ENCODE measurements around the gene SLC24A5. TPM values are rescaled to one million over a fixed set of nuclear protein-coding genes. Genes with fewer than 3 reads are reported as not detected.

SLC24A5 gene
- total RNA-seq, 1 experiment from 2014 or later: not detected

DNA sequence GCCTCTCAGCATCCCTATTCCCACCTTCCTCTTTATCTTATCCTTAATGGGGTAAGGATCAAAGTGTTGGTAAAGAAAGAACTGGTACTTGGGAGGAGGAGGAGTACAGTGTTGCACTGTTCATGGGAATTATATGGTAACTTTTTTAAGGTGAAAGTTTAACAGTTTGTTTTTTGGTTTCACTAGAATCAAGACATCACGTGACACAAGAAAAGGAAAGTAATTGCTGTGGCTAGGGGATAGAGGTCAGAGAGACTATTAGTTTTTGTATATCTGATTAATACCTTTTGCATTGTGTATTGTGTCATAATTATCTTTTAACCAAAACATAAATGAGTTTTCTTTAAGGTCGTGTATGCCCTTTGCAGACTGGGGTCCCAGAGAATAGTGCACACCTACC lies 23.5 kb upstream of the SLC24A5 start:
- Histone ChIP-seq H3K27me3 (ENCODE audit: insufficient read depth, low read length) (no peaks in the 10 kb centered on the region), H3K56ac (ENCODE audit: insufficient read length, low read depth, low read length) (no peak overlapping the region), H2AK5ac (ENCODE audit: insufficient read length, low read length) (no peak overlapping the region), H2BK120ac (ENCODE audit: low read depth, low read length, poor library complexity, severe bottlenecking) (no peak overlapping the region), H3K79me1 (ENCODE audit: insufficient read depth, low read depth, low read length, poor library complexity, severe bottlenecking) (no peaks in the 10 kb centered on the region), H3K4me2 (ENCODE audit: insufficient read depth, insufficient read length, low read length) (no peak overlapping the region), H3K79me2 (ENCODE audit: insufficient read depth, low read length) (no peaks in the 10 kb centered on the region), H2BK15ac (ENCODE audit: low read depth, low read length) (no peak overlapping the region), H4K91ac (ENCODE audit: insufficient read length, low read depth, low read length) (no peak overlapping the region), H2AFZ (ENCODE audit: low read length) (no peak overlapping the region), H2BK12ac (ENCODE audit: insufficient read length, low read depth, low read length) (no peak overlapping the region), H3K23me2 (ENCODE audit: insufficient read length, low read depth, low read length, poor library complexity, severe bottlenecking) (no peaks in the 10 kb centered on the region), H4K8ac (replicated peaks; ENCODE audit: insufficient read length, low read depth, low read length) (no peak overlapping the region), H3K9ac (ENCODE audit: extremely low read depth, insufficient read length, low read length) (no peak overlapping the region), H3K4ac (ENCODE audit: low read depth, low read length) (no peak overlapping the region), H3K4me1 (ENCODE audit: insufficient read depth, low read length) (no peaks in the 10 kb centered on the region), H4K5ac (ENCODE audit: insufficient read length, low read depth, low read length) (no peak overlapping the region), H4K20me1 (ENCODE audit: control insufficient read depth, insufficient read depth, insufficient read length) (no peaks in the 10 kb centered on the region), H3K27ac (ENCODE audit: insufficient read length, low read depth, low read length) (no peak overlapping the region), H3T11ph (ENCODE audit: low read length) (no peak overlapping the region), H2BK20ac (ENCODE audit: low read depth, low read length, poor library complexity, severe bottlenecking) (no peak overlapping the region), H3K23ac (ENCODE audit: insufficient read length, low read depth, low read length) (no peak overlapping the region), H3K18ac (ENCODE audit: insufficient read length, low read depth, low read length) (no peak overlapping the region), H3K14ac (ENCODE audit: insufficient read depth, low read length) (no peak overlapping the region), H3K9me3 (ENCODE audit: control insufficient read depth, low read depth, low read length) (no peaks in the 10 kb centered on the region), H2BK5ac (ENCODE audit: insufficient read length, low read length) (no peak overlapping the region)
- Mint-ChIP-seq H3K36me3 (ENCODE audit: insufficient read depth in 1 of 3, low read depth in 3 of 3) (no peaks in the 10 kb centered on the region), H3K9me3 (no peaks in the 10 kb centered on the region), H3K27me3 (ENCODE audit: low read depth) (no peaks in the 10 kb centered on the region), H3K27ac (no peak overlapping the region), H3K4me3 (no peak overlapping the region), H3K4me1 (no peaks in the 10 kb centered on the region)
- TF ChIP-seq, protein P1, sequence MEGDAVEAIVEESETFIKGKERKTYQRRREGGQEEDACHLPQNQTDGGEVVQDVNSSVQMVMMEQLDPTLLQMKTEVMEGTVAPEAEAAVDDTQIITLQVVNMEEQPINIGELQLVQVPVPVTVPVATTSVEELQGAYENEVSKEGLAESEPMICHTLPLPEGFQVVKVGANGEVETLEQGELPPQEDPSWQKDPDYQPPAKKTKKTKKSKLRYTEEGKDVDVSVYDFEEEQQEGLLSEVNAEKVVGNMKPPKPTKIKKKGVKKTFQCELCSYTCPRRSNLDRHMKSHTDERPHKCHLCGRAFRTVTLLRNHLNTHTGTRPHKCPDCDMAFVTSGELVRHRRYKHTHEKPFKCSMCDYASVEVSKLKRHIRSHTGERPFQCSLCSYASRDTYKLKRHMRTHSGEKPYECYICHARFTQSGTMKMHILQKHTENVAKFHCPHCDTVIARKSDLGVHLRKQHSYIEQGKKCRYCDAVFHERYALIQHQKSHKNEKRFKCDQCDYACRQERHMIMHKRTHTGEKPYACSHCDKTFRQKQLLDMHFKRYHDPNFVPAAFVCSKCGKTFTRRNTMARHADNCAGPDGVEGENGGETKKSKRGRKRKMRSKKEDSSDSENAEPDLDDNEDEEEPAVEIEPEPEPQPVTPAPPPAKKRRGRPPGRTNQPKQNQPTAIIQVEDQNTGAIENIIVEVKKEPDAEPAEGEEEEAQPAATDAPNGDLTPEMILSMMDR (conservative IDR thresholded peaks at IDR 0.05): no peak
- DNase-seq: no peak
- no CpG with 5 or more reads among the region's 2 CpGs for WGBS (ENCODE audit: extremely low coverage, insufficient read length, low lambda C conversion rate)
